Right atrium auricular region (tissue), 2 donors: ENCODE results near the gene CSF2RB. TPM values are rescaled to one million over a fixed set of nuclear protein-coding genes. Genes with fewer than 3 reads are reported as not detected.
A peak's percentile ranks its signal among the peaks of the same experiment; 100 is the strongest.

Experiments used
- DNase-seq: peaks from one replicate; pipeline ENCODE4 v3.0.0-alpha.2; 2019; ENCODE audit warnings: low spot score
- H3K27ac ChIP-seq, 2 donors: fragments of 200-600 bp; sonication (generic); 1 replicate in 1 of 2; 2 replicates in 1 of 2; pipeline ENCODE4 v1.5.1; 2016 to 2019
- H3K27me3 ChIP-seq, 2 donors: fragments of 200-600 bp; sonication (generic); one replicate each; pipeline versions ENCODE4 v1.5.1 to v1.6.0; 2017 to 2019
- H3K36me3 ChIP-seq: fragments of 200-600 bp; sonication (generic); one replicate; pipeline ENCODE4 v1.5.1; 2016
- H3K4me1 ChIP-seq, 2 donors: fragments of 200-600 bp; sonication (generic); one replicate each; pipeline versions ENCODE4 v1.5.1 to v1.6.0; 2017 to 2019
- H3K4me3 ChIP-seq, 2 donors: fragments of 200-600 bp; sonication (generic); 1 replicate in 1 of 2; 2 replicates in 1 of 2; pipeline ENCODE4 v1.5.1; 2017 to 2019; ENCODE audit warnings: mild to moderate bottlenecking in 1 of 2, moderate library complexity in 1 of 2
- H3K9me3 ChIP-seq, 2 donors: fragments of 200-600 bp; sonication (generic); one replicate each; pipeline ENCODE4 v1.5.1; 2019
- CTCF ChIP-seq, 2 donors: fragments of 200-600 bp; sonication (generic); IDR thresholded peaks; one replicate each; pipeline ENCODE4 v1.5.1; 2019; ENCODE audit warnings: antibody characterized with exemption in 2 of 2
- total RNA-seq, 2 donors: library from RNA; depleted of rRNA; stranded (reverse); fragments of >200 nt; gene quantifications; one replicate each; pipeline ENCODE4 v1.1.0, GENCODE V29; 2016

CSF2RB gene
- total RNA-seq, 2 donors from 2014 or later: 1.8 to 4.2 TPM

- Histone ChIP-seq H3K27ac (no peak overlapping the region), H3K4me3 (no peak overlapping the region), H3K9me3 (no peaks in the 10 kb centered on the region), H3K36me3 (no peaks in the 10 kb centered on the region), H3K27me3 (no peaks in the 10 kb centered on the region), H3K4me1 (no peaks in the 10 kb centered on the region)
- no peak for DNase-seq
- TF ChIP-seq CTCF (IDR thresholded peaks at IDR 0.05): no peak
Observed at GRCh38 chr22:36968249-36968964, 55.0 kb downstream of the CSF2RB start.

- no peak for DNase-seq
- Histone ChIP-seq H3K27me3 (no peaks in the 10 kb centered on the region), H3K27ac (no peak overlapping the region), H3K9me3 (no peaks in the 10 kb centered on the region), H3K4me1 (no peaks in the 10 kb centered on the region), H3K4me3 (no peak overlapping the region), H3K36me3 (no peaks in the 10 kb centered on the region)
- TF ChIP-seq CTCF (IDR thresholded peaks at IDR 0.05): no peak
Observed at GRCh38 chr22:36971341-36972125, 58.1 kb downstream of the CSF2RB start.

- no peak for DNase-seq
- Histone ChIP-seq H3K4me3 (no peak overlapping the region), H3K36me3 (no peaks in the 10 kb centered on the region), H3K9me3 (no peaks in the 10 kb centered on the region), H3K4me1 (peaks cover 0 to 7% of the 10 kb centered on the region in 2 donors), H3K27ac (no peak overlapping the region), H3K27me3 (no peaks in the 10 kb centered on the region)
- no peak for TF ChIP-seq CTCF (IDR thresholded peaks at IDR 0.05)
Observed at GRCh38 chr22:36976606-36977005, 63.2 kb downstream of the CSF2RB start.

- Histone ChIP-seq H3K9me3 (no peaks in the 10 kb centered on the region), H3K27me3 (no peaks in the 10 kb centered on the region), H3K36me3 (no peaks in the 10 kb centered on the region), H3K27ac (no peak overlapping the region), H3K4me1 (peaks cover 0 to 7% of the 10 kb centered on the region in 2 donors), H3K4me3 (peak overlapping the region; percentile 22 to 42)
- peak in 1 of 2 donors; percentile 30 for TF ChIP-seq CTCF (IDR thresholded peaks at IDR 0.05)
- no peak for DNase-seq
Observed at GRCh38 chr22:36977401-36977861, 64.0 kb downstream of the CSF2RB start.

- H3K27ac ChIP-seq: no peak overlapping the region
- peak; percentile 93 for DNase-seq
Observed at GRCh38 chr22:36977947-36978660, 64.7 kb downstream of the CSF2RB start.

More at GRCh38 chr22:36977947-36978660, 64.7 kb downstream of the CSF2RB start:
- no peaks in the 10 kb centered on the region for H3K27me3 ChIP-seq
- H3K4me3 ChIP-seq: peak overlapping the region; percentile 22 to 42
- H3K9me3 ChIP-seq: no peaks in the 10 kb centered on the region
- H3K36me3 ChIP-seq: no peaks in the 10 kb centered on the region
- peaks cover 0 to 7% of the 10 kb centered on the region in 2 donors for H3K4me1 ChIP-seq
- TF ChIP-seq CTCF (IDR thresholded peaks at IDR 0.05): peak; percentile 88 to 94
